ENCODE measurements around the gene DNAJC8. TPM values are rescaled to one million over a fixed set of nuclear protein-coding genes. Genes with fewer than 3 reads are reported as not detected.

Gene DNAJC8
- total RNA-seq, 1 donor from 2014 or later: 103 TPM

DNA sequence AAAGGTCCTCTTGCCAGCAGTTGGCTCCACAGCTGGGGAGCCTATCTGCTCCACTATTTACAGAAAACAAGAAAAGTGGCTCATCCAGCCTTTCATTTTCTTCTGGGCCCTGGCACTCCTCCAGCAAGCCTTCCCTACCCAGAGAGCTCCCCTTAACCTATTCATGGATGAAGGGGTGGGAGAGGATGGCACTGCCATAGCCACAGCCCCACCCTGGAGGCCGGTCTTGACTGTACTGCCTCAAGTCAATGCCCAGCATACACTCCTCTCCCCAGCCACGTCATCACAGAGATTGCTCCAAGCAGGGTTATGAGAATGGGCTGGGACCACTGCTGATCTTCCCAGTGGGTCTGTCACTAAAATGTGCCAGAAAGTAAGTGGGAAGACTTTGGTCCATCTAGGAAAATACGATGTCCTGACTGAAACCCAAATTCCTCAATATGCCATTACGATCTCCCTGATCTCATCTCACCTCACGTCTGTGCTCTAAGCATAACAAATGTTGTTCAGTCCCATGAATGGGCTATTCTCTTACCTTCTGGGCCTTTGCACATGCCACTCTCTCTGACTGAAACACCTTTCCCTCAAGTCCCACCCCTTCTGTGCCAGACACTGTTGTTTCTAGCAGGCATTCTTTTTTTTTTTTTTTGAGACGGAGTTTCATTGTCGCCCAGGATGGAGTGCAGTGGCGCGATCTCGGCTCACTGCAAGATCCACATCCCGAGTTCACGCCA lies 35.0 kb downstream of the DNAJC8 start:
- Mint-ChIP-seq H3K4me3 (no peak overlapping the region), H3K9me3 (no peaks in the 10 kb centered on the region), H3K27ac (no peak overlapping the region), H3K27me3 (no peaks in the 10 kb centered on the region), H3K36me3 (ENCODE audit: low read depth) (peaks cover 51% of the 10 kb centered on the region), H3K4me1 (peaks cover 22% of the 10 kb centered on the region)
- POLR2A ChIA-PET: interaction anchor here (0.6 to 1.2 kb wide), 3 partner anchors 37 to 107 kb away, joined by 3 to 8 read pairs (median 3); no protein-coding TSS in a partner anchor
- TF ChIP-seq, protein P1, sequence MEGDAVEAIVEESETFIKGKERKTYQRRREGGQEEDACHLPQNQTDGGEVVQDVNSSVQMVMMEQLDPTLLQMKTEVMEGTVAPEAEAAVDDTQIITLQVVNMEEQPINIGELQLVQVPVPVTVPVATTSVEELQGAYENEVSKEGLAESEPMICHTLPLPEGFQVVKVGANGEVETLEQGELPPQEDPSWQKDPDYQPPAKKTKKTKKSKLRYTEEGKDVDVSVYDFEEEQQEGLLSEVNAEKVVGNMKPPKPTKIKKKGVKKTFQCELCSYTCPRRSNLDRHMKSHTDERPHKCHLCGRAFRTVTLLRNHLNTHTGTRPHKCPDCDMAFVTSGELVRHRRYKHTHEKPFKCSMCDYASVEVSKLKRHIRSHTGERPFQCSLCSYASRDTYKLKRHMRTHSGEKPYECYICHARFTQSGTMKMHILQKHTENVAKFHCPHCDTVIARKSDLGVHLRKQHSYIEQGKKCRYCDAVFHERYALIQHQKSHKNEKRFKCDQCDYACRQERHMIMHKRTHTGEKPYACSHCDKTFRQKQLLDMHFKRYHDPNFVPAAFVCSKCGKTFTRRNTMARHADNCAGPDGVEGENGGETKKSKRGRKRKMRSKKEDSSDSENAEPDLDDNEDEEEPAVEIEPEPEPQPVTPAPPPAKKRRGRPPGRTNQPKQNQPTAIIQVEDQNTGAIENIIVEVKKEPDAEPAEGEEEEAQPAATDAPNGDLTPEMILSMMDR (IDR thresholded peaks at IDR 0.05): no peak
- intact Hi-C loops (cut with micrococcal nuclease): no loop called here
- DNase-seq (no peak), ATAC-seq (ENCODE audit: low read depth) (no peak)
- CTCF ChIA-PET: interaction anchor here (0.7 kb wide), 1 partner anchor 11 kb away, joined by 3 read pairs; no protein-coding TSS in a partner anchor

DNA sequence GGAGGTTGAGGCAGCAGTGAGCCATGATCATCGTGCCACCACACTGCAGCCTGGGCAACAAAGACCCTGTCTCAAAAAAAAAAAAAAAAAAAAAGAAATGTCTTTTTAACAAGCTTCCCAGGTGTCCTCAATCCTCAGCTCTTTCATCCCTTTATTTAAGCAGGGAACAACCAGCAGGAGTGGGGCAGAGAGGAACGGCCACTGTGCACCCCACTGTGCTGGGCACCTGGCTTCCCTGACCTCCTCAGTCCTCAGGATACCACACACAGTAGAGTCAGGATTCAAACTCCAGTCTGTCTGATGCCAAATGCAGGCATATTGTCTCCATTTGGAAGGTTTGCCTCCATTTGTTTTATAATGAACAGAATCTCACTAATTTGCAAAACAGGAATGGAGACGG lies 36.5 kb downstream of the DNAJC8 start:
- DNase-seq: no peak
- ChIA-PET POLR2A (interaction anchor here (0.9 to 1.2 kb wide), 3 partner anchors 13 to 108 kb away, joined by 4 to 8 read pairs (median 5); partner anchors contain the start of gene EYA3), CTCF (interaction anchor here (1.2 kb wide), 1 partner anchor 105 kb away, joined by 6 read pairs; no protein-coding TSS in a partner anchor)
- Mint-ChIP-seq H3K4me3 (no peak overlapping the region), H3K4me1 (peaks cover 22% of the 10 kb centered on the region), H3K27me3 (no peaks in the 10 kb centered on the region), H3K36me3 (ENCODE audit: low read depth) (peaks cover 45% of the 10 kb centered on the region), H3K27ac (no peak overlapping the region), H3K9me3 (no peaks in the 10 kb centered on the region)
- TF ChIP-seq, protein P1 (IDR thresholded peaks at IDR 0.05): no peak
- intact Hi-C loops (cut with micrococcal nuclease): no loop called here
- ATAC-seq (ENCODE audit: low read depth): no peak

DNA sequence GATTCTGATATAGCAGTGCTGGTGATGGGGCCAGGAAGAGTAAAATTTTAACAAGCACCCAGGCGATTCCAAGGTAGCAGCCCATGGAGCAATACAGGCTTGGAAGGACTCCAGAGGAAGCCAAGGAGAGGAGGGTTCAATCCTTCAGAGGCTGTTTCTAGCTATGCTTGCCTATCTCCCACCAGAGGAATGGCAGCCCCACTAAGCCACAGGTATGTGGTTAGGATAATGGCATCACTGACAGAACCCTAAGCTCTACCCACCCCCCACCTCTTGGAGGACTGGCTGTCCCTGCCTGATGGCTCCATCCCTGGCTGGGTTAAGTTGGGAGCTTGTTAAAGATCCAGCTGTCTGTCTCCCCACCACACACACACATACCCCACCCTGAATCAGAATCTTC lies 37.0 kb downstream of the DNAJC8 start:
- ATAC-seq (ENCODE audit: low read depth): no peak
- intact Hi-C loops (cut with micrococcal nuclease): no loop called here

DNA sequence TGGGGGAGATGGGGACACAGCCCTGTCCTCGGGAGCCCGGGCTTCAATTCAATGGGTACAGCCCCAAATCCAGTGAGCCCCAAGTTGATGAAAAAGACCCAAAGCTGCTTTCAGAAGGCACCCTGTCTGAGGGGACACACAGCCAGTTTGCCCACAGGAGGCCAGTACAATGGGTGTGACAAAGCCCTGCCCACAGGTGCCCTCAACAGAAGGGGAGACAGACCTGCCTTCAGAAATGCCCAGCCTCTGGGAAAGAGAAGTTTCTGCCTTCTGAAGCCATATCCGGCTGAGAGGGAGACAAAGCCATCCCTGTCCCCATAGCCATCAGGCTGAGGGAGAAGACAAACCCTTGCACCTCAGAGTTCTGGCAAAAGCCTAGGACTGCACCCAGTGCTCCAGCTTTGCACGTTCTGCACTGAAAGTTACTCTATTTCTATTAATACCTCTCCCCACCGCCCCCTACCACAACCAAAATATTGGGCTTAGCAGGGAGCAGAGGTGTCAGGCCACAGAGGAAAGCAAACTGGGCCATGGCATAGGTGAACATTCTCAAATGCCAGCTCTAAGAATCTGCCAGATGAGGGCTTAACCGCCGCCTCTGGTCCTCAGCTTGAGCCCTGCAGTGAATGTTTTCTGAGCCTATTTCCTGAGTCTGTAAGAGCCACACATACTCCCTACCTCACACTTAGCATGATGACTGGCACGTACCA lies 38.3 kb downstream of the DNAJC8 start:
- peaks cover 7% of the 10 kb centered on the region for H3K4me1 Mint-ChIP-seq
- no peaks in the 10 kb centered on the region for H3K27me3 Mint-ChIP-seq
- no peak overlapping the region for H3K27ac Mint-ChIP-seq
- CTCF ChIA-PET: interaction anchor here (0.5 kb wide), 1 partner anchor 43 kb away, joined by 3 read pairs; no protein-coding TSS in a partner anchor
- DNase-seq: no peak
- no peak for ATAC-seq (ENCODE audit: low read depth)
- peaks cover 27% of the 10 kb centered on the region for H3K36me3 Mint-ChIP-seq (ENCODE audit: low read depth)
- POLR2A ChIA-PET: interaction anchor here (0.5 kb wide), 1 partner anchor 32 kb away, joined by 3 read pairs; no protein-coding TSS in a partner anchor
- intact Hi-C loops (cut with micrococcal nuclease): no loop called here
- H3K9me3 Mint-ChIP-seq: no peaks in the 10 kb centered on the region
- H3K4me3 Mint-ChIP-seq: no peak overlapping the region
- TF ChIP-seq, protein P1 (IDR thresholded peaks at IDR 0.05): no peak

More for the DNA sequence above, 37.0 kb downstream of the DNAJC8 start:
- DNase-seq: no peak
- Mint-ChIP-seq H3K4me1 (peaks cover 19% of the 10 kb centered on the region), H3K27me3 (no peaks in the 10 kb centered on the region), H3K27ac (no peak overlapping the region), H3K36me3 (ENCODE audit: low read depth) (peaks cover 39% of the 10 kb centered on the region), H3K4me3 (no peak overlapping the region), H3K9me3 (no peaks in the 10 kb centered on the region)
- CTCF ChIA-PET: interaction anchor here (1.2 kb wide), 1 partner anchor 104 kb away, joined by 6 read pairs; no protein-coding TSS in a partner anchor
- POLR2A ChIA-PET: interaction anchor here (0.7 to 0.9 kb wide), 3 partner anchors 18 to 110 kb away, joined by 5 to 10 read pairs (median 5); partner anchors contain the start of gene EYA3
- TF ChIP-seq, protein P1 (IDR thresholded peaks at IDR 0.05): no peak

DNA sequence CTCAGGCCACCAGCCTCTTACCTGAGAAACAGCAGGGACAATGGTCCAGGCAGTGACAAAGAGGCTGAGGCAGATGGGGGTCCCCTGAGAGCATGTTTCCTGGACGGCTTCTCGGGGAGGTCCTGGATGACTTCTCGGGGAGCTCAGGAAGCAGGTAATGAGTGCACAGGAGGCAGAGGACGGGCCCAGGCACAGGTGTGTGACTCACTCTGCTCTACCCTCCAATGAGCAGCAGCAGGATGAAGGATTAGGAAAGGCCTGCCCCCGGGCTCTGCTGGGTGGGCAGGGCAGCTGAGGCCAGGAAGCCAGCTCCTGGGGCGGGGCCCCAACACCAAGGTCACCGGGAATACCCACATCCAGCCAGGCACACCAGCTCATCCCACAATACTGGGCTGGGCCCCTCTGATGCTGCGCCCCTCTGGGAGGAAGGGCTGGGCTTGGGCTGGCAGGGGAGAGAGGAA lies 39.1 kb downstream of the DNAJC8 start:
- intact Hi-C loops (cut with micrococcal nuclease): no loop called here
- no peak for DNase-seq
- TF ChIP-seq, protein P1 (IDR thresholded peaks at IDR 0.05): no peak
- ChIA-PET POLR2A (no interaction called here), CTCF (no interaction called here)
- H3K4me1 Mint-ChIP-seq: peaks cover 2% of the 10 kb centered on the region
- no peak for ATAC-seq (ENCODE audit: low read depth)
- H3K27me3 Mint-ChIP-seq: no peaks in the 10 kb centered on the region
- H3K27ac Mint-ChIP-seq: no peak overlapping the region
- H3K4me3 Mint-ChIP-seq: no peak overlapping the region
- peaks cover 20% of the 10 kb centered on the region for H3K36me3 Mint-ChIP-seq (ENCODE audit: low read depth)
- H3K9me3 Mint-ChIP-seq: no peaks in the 10 kb centered on the region

All from activated B cell treated with CpG ODN at 0.5 μM for 24 hours (primary cell).